Measurements from ENCODE around the gene RIMBP2.
"Not testable (repeated sequence)": the region's sequence is repeated elsewhere in the genome, so short reads cannot be mapped to it uniquely, and the experiment has no call there.

RIMBP2 gene

DNA sequence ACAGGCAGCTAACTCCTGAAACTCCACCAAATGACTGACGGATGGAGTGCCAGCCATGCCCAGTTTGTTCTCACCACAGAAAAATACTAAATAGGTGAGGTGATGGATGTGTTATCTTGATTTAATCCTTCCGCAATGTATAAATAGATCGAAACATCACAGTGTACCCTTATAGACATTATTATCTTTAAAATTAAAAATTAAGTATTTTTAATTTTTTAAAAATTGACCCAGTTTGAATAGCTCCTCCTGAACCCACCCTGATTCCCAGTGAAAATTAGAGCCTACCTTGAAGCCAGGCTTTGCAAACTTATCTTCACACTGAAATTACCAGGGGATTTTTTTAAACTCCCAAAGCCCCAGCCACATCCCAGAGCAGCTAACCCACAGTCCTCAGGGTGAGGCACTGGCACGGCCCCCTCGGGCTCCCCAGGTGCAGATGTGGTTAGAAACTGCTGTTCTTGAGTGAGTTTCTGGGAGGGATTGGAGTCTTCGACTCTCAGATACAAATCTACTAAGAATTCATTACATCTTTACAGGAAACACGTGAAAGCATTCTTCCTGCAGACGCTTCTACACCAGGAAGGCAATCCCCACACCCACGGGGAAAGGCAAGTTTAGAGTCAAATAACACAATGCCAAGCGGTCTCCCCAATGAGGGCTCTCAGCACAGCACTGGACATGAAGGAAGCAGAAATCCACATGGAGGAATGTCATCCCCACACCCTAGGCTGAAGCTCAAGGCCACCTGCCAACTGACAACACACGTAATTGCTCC, 126.4 kb downstream of the RIMBP2 start:
- no peak for DNase-seq

GRCh38 chr12:130588696-130589539, 127.2 kb downstream of the RIMBP2 start:
- no peak for DNase-seq

DNA sequence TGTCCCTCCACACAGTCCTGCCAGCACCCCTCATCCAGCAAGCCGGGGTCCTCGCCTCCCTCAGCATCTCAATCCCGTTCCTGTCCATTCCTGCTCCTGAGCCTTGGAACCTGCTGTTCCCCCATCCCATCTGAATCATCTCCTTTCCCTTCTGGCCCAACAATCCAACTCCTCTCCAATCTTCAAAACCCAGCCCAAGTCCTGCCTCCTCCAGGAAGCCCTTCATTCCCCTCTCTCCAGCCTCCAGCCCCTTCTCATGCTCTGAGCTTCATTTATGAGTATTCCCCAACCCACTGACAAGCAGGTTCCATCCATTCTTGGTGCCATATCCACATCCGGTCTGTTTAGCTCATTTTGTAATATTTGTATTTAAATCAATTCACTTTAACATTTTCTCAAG, 128.1 kb downstream of the RIMBP2 start:
- DNase-seq: no peak

GRCh38 chr12:130584475-130584874, 131.6 kb downstream of the RIMBP2 start:
- not testable (repeated sequence) for DNase-seq

- no peak for DNase-seq
Observed at GRCh38 chr12:130583800-130584199, 132.3 kb downstream of the RIMBP2 start.

DNA sequence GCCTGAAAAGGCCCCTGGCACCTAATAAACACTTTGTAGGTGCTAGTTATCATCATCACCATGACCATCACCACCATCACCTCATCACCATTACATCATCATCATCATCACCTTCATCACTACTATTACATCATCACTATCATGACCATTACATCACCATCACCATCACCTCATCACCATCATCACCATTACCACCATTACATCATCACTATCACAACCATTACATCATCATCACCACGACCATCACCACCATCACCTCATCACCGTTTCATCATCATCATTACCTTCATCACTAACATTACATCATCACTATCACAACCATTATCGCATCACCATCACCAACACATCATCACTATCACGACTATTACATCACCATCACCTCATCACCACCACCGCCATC, 132.8 kb downstream of the RIMBP2 start:
- no peak for DNase-seq

- no peak for DNase-seq
Observed at GRCh38 chr12:130582286-130582685, 133.8 kb downstream of the RIMBP2 start.

GRCh38 chr12:130581782-130582181, 134.3 kb downstream of the RIMBP2 start:
- no peak for DNase-seq

GRCh38 chr12:130579231-130579630, 136.9 kb downstream of the RIMBP2 start:
- no peak for DNase-seq

DNA sequence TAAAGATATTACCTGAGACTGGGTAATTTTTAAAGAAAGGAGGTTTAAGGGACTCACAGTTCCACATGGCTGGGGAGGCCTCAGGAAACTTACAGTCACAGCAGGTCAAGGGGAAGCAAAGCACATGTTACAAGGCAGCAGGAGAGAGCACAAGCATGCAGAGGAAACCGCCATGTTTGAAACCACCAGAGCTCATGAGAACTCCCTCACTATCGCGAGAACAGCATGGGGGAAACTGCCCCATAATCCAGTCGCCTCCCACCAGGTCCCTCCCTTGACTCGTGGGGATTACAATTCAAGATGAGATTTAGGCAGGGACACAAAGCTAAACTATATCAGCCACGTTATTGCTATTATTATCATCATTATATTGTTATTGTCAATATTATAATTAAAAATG, 138.7 kb downstream of the RIMBP2 start:
- no peak for DNase-seq

DNA sequence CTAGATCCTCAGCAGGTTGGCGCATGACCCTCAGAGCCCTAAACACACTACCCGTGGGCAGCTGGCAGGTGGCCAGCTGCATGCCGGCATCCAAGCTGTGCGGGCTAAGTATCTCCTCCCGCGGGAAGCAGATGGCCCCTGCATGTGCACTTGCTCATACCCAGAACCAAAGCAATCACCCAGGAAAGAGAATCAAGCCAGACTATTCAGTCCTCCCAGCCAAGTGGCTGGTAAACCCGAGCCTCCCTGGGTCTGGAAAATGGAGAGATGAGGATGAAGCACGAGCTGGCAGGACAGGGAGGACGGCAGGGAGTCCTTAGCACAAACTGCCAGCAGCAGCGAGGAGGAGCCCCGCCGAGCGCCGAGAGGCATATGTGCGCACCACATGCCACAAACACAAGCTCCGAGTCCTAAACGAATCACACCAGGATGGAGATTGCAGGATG, 139.7 kb downstream of the RIMBP2 start:
- DNase-seq: no peak

- DNase-seq: no peak
Observed at GRCh38 chr12:130574402-130574801, 141.7 kb downstream of the RIMBP2 start.

DNA sequence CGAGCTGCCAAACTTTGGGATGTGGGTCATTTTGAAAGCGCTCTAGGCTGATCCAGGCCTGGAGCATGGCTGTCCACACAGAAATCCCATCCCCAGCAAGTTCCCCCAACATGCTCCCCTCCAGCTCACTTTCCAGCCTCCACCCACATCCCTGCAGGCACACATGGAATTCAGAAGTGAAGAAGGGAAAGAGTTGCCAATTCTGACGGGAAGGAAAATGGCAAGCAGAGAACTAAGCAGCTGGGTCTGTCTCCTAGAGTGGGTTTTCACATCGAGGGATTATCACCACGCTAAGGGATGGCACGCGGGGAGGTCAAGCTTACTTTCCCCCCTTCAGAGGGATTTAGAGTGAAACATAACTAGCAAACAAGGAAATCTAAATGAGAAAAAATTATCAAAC, 142.3 kb downstream of the RIMBP2 start:
- DNase-seq: no peak

DNA sequence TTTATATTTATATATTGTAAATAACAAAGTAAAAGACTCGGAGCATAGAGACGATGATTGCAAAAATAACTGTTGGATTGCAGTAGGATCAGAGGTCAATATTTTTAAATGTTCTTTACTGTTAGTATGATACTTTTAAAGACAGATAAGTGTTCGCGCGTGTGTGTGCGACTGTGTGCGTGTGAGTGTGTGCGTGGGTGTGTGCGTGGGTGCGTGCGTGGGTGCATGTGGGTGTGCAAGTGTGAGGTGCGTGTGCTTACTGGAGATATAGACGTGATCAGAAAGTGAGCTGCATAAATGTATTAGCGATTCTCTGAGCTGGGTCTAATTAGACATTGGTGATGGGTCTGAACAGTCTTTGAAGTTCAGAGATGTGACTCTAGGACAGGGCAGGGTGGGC, 142.9 kb downstream of the RIMBP2 start:
- no peak for DNase-seq

GRCh38 chr12:130572553-130572952, 143.5 kb downstream of the RIMBP2 start:
- DNase-seq: no peak

DNA sequence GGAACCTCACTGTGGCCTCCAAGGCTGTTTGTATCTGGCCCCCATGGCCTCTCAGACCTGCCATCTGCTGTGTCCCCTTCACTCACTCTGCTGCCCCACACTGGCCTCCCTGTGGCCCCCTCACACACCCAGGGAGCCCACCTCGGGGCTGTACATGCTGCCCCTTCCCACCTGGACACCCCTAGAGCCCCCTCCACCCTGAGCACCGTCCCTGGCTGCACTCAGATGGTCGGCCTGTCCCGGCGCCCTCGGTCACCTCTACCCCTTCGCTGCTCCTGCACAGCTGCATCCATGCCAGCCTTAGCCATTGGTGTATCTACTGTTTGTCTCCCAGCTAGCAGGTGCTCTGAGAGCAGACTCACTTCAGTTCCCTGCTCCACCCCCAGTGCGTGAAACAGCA, 144.4 kb downstream of the RIMBP2 start:
- no peak for DNase-seq

- DNase-seq: no peak
Observed at GRCh38 chr12:130571089-130571488, 145.0 kb downstream of the RIMBP2 start.

GRCh38 chr12:130569521-130569920, 146.6 kb downstream of the RIMBP2 start:
- no peak for DNase-seq

- no peak for DNase-seq
Observed at GRCh38 chr12:130568501-130568900, 147.6 kb downstream of the RIMBP2 start.

GRCh38 chr12:130568041-130568440, 148.1 kb downstream of the RIMBP2 start:
- DNase-seq: no peak

GRCh38 chr12:130566446-130567155, 149.5 kb downstream of the RIMBP2 start:
- no peak for DNase-seq

DNA sequence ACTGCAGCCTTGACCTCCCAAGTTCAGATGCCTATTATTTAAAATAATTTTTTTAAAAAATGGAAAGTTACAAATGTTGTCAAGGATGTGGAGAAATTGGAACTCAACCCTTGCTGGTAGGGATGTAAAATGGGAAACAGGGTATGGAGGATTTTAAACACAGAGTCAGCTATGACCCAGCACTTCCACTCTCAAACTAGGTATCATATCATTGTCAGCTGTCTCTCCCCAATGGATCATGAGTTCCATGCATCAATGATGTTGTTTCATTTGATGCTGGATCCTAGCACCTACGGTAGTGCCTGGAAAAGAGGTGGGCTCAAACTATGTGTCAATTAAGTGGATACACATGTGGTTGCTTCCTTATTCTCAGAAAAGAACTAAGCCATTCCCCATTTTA, 150.9 kb downstream of the RIMBP2 start:
- no peak for DNase-seq

- DNase-seq: no peak
Observed at GRCh38 chr12:130563323-130563722, 152.8 kb downstream of the RIMBP2 start.
